NCI-H1092 (cell line): Measurements from ENCODE around the gene CNTNAP5.
"Not testable (repeated sequence)": the region's sequence is repeated elsewhere in the genome, so short reads cannot be mapped to it uniquely, and the experiment has no call there.

Experiments
- DNase-seq: peaks from one replicate; lab custom pipeline; 2025; lab: John Stamatoyannopoulos, UW

Gene CNTNAP5

GRCh38 chr2:124323321-124323720, 298.2 kb downstream of the CNTNAP5 start:
- DNase-seq, result no peak

GRCh38 chr2:124325667-124326440, 300.8 kb downstream of the CNTNAP5 start:
- no peak for DNase-seq

- DNase-seq, result no peak
Measured at GRCh38 chr2:124327303-124327702, 302.2 kb downstream of the CNTNAP5 start.

- no peak for DNase-seq
Measured at GRCh38 chr2:124328397-124328796, 303.3 kb downstream of the CNTNAP5 start.

GRCh38 chr2:124333784-124334183, 308.7 kb downstream of the CNTNAP5 start:
- DNase-seq, result no peak

- DNase-seq, result no peak
Measured at GRCh38 chr2:124335058-124335457, 310.0 kb downstream of the CNTNAP5 start.

- no peak for DNase-seq
Measured at GRCh38 chr2:124339709-124340108, 314.6 kb downstream of the CNTNAP5 start.

GRCh38 chr2:124343827-124344498, 318.9 kb downstream of the CNTNAP5 start:
- DNase-seq, result no peak

- DNase-seq, result no peak
Measured at GRCh38 chr2:124347209-124347608, 322.1 kb downstream of the CNTNAP5 start.

GRCh38 chr2:124353656-124354055, 328.6 kb downstream of the CNTNAP5 start:
- no peak for DNase-seq

- no peak for DNase-seq
Measured at GRCh38 chr2:124354466-124354865, 329.4 kb downstream of the CNTNAP5 start.

GRCh38 chr2:124361966-124362365, 336.9 kb downstream of the CNTNAP5 start:
- not testable (repeated sequence) for DNase-seq

GRCh38 chr2:124369181-124369580, 344.1 kb downstream of the CNTNAP5 start:
- DNase-seq, result no peak

GRCh38 chr2:124380221-124380749, 355.2 kb downstream of the CNTNAP5 start:
- DNase-seq, result no peak

GRCh38 chr2:124382067-124382618, 357.1 kb downstream of the CNTNAP5 start:
- DNase-seq, result no peak

GRCh38 chr2:124395961-124396360, 370.9 kb downstream of the CNTNAP5 start:
- no peak for DNase-seq

- DNase-seq, result no peak
Measured at GRCh38 chr2:124402274-124402673, 377.2 kb downstream of the CNTNAP5 start.

- DNase-seq, result not testable (repeated sequence)
Measured at GRCh38 chr2:124407836-124408534, 382.9 kb downstream of the CNTNAP5 start.

GRCh38 chr2:124424074-124424473, 399.0 kb downstream of the CNTNAP5 start:
- DNase-seq, result no peak

GRCh38 chr2:124426122-124426521, 401.0 kb downstream of the CNTNAP5 start:
- no peak for DNase-seq

- DNase-seq, result no peak
Measured at GRCh38 chr2:124426625-124427024, 401.5 kb downstream of the CNTNAP5 start.

- no peak for DNase-seq
Measured at GRCh38 chr2:124437811-124438210, 412.7 kb downstream of the CNTNAP5 start.
